Trophoblast cell (in vitro differentiated cells and primary cell): ENCODE results near the gene C5orf22.
A peak's percentile ranks its signal among the peaks of the same experiment; 100 is the strongest.

Source experiments
- DNase-seq, 2 donors: peaks; one replicate each; pipeline ENCODE4 v3.0.0-alpha.2; 2016
- H2AFZ ChIP-seq: 2 replicates; pipeline ENCODE4 v1.6.1; 2013; ENCODE audit warnings: low read length, moderate library complexity, mild to moderate bottlenecking; ENCODE audit not compliant: insufficient read depth, poor library complexity
- H2AK5ac ChIP-seq: 2 replicates; pipeline ENCODE4 v1.6.1; 2013; ENCODE audit warnings: mild to moderate bottlenecking, low read length
- H2BK120ac ChIP-seq: 2 replicates; pipeline ENCODE4 v1.6.1; 2013; ENCODE audit warnings: low read length, mild to moderate bottlenecking, moderate library complexity; ENCODE audit not compliant: insufficient read depth, poor library complexity
- H2BK12ac ChIP-seq: 2 replicates; pipeline ENCODE4 v1.6.1; 2013; ENCODE audit warnings: mild to moderate bottlenecking, low read length, moderate library complexity
- H2BK5ac ChIP-seq: 2 replicates; pipeline ENCODE4 v1.6.1; 2013; ENCODE audit warnings: low read length, low read depth, moderate library complexity, mild to moderate bottlenecking; ENCODE audit not compliant: poor library complexity
- H3K14ac ChIP-seq: 2 replicates; pipeline ENCODE4 v1.6.1; 2013; ENCODE audit warnings: mild to moderate bottlenecking, low read length
- H3K18ac ChIP-seq: 2 replicates; pipeline ENCODE4 v1.6.1; 2013; ENCODE audit warnings: mild to moderate bottlenecking, low read length
- H3K23ac ChIP-seq: 2 replicates; pipeline ENCODE4 v1.6.1; 2013; ENCODE audit warnings: low read length
- H3K27ac ChIP-seq: 2 replicates; pipeline ENCODE4 v1.5.1; 2013; ENCODE audit warnings: low read depth, mild to moderate bottlenecking, inconsistent platforms, low read length, moderate library complexity
- H3K27me3 ChIP-seq: 2 replicates; pipeline ENCODE4 v1.6.1; 2013; ENCODE audit warnings: inconsistent platforms, mild to moderate bottlenecking, low read length, moderate library complexity; ENCODE audit not compliant: insufficient read depth
- H3K36me3 ChIP-seq, 2 experiments: 1 replicate in 1 of 2; 2 replicates in 1 of 2; pipeline ENCODE4 v1.6.1; 2013; ENCODE audit warnings: low read length in 2 of 2, mild to moderate bottlenecking in 2 of 2, moderate library complexity in 1 of 2; ENCODE audit not compliant: insufficient read depth in 2 of 2, control insufficient read depth in 1 of 2
- H3K4ac ChIP-seq: 2 replicates; pipeline ENCODE4 v1.6.1; 2013; ENCODE audit warnings: low read depth, mild to moderate bottlenecking, low read length, moderate library complexity
- H3K4me1 ChIP-seq, 2 experiments: 1 replicate in 1 of 2; 2 replicates in 1 of 2; pipeline ENCODE4 v1.6.1; 2013; ENCODE audit warnings: low read length in 2 of 2, mild to moderate bottlenecking in 2 of 2, moderate library complexity in 1 of 2; ENCODE audit not compliant: insufficient read depth in 2 of 2, control insufficient read depth in 1 of 2
- H3K4me2 ChIP-seq: 2 replicates; pipeline ENCODE4 v1.6.1; 2013; ENCODE audit warnings: inconsistent platforms, mild to moderate bottlenecking, low read length, moderate library complexity
- H3K4me3 ChIP-seq: 2 replicates; pipeline ENCODE4 v1.5.1; 2013; ENCODE audit warnings: mild to moderate bottlenecking, low read depth, low read length, inconsistent platforms
- H3K79me1 ChIP-seq: one replicate; pipeline ENCODE4 v1.6.1; 2013; ENCODE audit warnings: low read length
- H3K79me2 ChIP-seq: 2 replicates; pipeline ENCODE4 v1.6.1; 2013; ENCODE audit warnings: low read length, mild to moderate bottlenecking; ENCODE audit not compliant: control insufficient read depth, insufficient read depth, poor library complexity
- H3K9ac ChIP-seq: 2 replicates; pipeline ENCODE4 v1.6.1; 2013; ENCODE audit warnings: mild to moderate bottlenecking, low read length
- H3K9me3 ChIP-seq: 2 replicates; pipeline ENCODE4 v1.6.1; 2013; ENCODE audit warnings: low read depth, mild to moderate bottlenecking, control low read depth, inconsistent platforms, low read length; ENCODE audit not compliant: insufficient read depth
- H4K12ac ChIP-seq: 2 replicates; pipeline ENCODE4 v1.6.1; 2013; ENCODE audit warnings: low read depth, mild to moderate bottlenecking, low read length, moderate library complexity
- H4K8ac ChIP-seq: 2 replicates; pipeline ENCODE4 v1.6.1; 2013; ENCODE audit warnings: low read depth, mild to moderate bottlenecking, low read length, moderate library complexity
- H4K91ac ChIP-seq: one replicate; pipeline ENCODE4 v1.6.1; 2013; ENCODE audit warnings: low read depth, mild to moderate bottlenecking, low read length, moderate library complexity
- WGBS: extraction: QIAGEN DNeasy Blood & Tissue Kit; methylation state at CpG from one replicate; pipeline ENCODE4 v1.1.7; 2013; ENCODE audit warnings: missing lambda C conversion rate; ENCODE audit not compliant: insufficient read length, insufficient coverage; ENCODE audit errors: extremely low coverage; 5-methylcytosine and 5-hydroxymethylcytosine counted together

Gene C5orf22

GRCh38 chr5:31574772-31575171 is 42.7 kb downstream of the C5orf22 start:
- Histone ChIP-seq H4K91ac (no peak overlapping the region), H3K4me3 (no peak overlapping the region)

GRCh38 chr5:31577438-31577837 is 45.3 kb downstream of the C5orf22 start:
- Histone ChIP-seq H4K8ac (no peak overlapping the region), H3K9me3 (no peaks in the 10 kb centered on the region), H3K4me1 (no peaks in the 10 kb centered on the region), H2BK12ac (no peak overlapping the region), H4K91ac (no peak overlapping the region), H3K4me3 (no peak overlapping the region), H2AK5ac (no peak overlapping the region), H3K18ac (no peak overlapping the region), H3K79me1 (no peaks in the 10 kb centered on the region), H4K12ac (no peak overlapping the region), H3K27ac (no peak overlapping the region), H3K4ac (no peak overlapping the region), H2AFZ (no peak overlapping the region), H3K79me2 (no peaks in the 10 kb centered on the region), H3K36me3 (no peaks in the 10 kb centered on the region), H3K4me2 (no peak overlapping the region), H3K9ac (no peak overlapping the region), H2BK5ac (no peak overlapping the region), H3K23ac (no peak overlapping the region), H2BK120ac (no peak overlapping the region), H3K27me3 (no peaks in the 10 kb centered on the region), H3K14ac (no peak overlapping the region)
- WGBS, result no CpG with 5 or more reads among the region's 3 CpGs
- no peak for DNase-seq

More at GRCh38 chr5:31574772-31575171, 42.7 kb downstream of the C5orf22 start:
- Histone ChIP-seq H2AK5ac (no peak overlapping the region), H3K4ac (no peak overlapping the region), H3K9me3 (no peaks in the 10 kb centered on the region), H3K36me3 (no peaks in the 10 kb centered on the region), H3K4me1 (no peaks in the 10 kb centered on the region), H2BK5ac (no peak overlapping the region), H3K27me3 (no peaks in the 10 kb centered on the region), H3K79me1 (no peaks in the 10 kb centered on the region), H3K4me2 (no peak overlapping the region), H2AFZ (no peak overlapping the region), H3K79me2 (no peaks in the 10 kb centered on the region), H3K18ac (no peak overlapping the region), H3K23ac (no peak overlapping the region), H3K9ac (no peak overlapping the region), H2BK12ac (no peak overlapping the region), H4K12ac (no peak overlapping the region), H3K14ac (no peak overlapping the region), H3K27ac (no peak overlapping the region), H2BK120ac (no peak overlapping the region), H4K8ac (no peak overlapping the region)
- peak in 1 of 2 donors; percentile 40 for DNase-seq
- WGBS, result no CpG with 5 or more reads among the region's 4 CpGs

- DNase-seq, result no peak
- H4K12ac ChIP-seq, result no peak overlapping the region
- no CpG with 5 or more reads among the region's 2 CpGs for WGBS
- H2BK5ac ChIP-seq, result no peak overlapping the region
- no peaks in the 10 kb centered on the region for H3K79me1 ChIP-seq
- no peak overlapping the region for H3K23ac ChIP-seq
- H3K4me1 ChIP-seq, result no peaks in the 10 kb centered on the region
- H2AK5ac ChIP-seq, result no peak overlapping the region
- H3K27ac ChIP-seq, result no peak overlapping the region
- no peak overlapping the region for H2BK12ac ChIP-seq
- H4K91ac ChIP-seq, result no peak overlapping the region
- no peaks in the 10 kb centered on the region for H3K79me2 ChIP-seq
- no peak overlapping the region for H3K4me3 ChIP-seq
- H3K36me3 ChIP-seq, result no peaks in the 10 kb centered on the region
- no peak overlapping the region for H3K14ac ChIP-seq
- no peak overlapping the region for H3K9ac ChIP-seq
- H3K4me2 ChIP-seq, result no peak overlapping the region
- H3K18ac ChIP-seq, result no peak overlapping the region
- no peak overlapping the region for H2AFZ ChIP-seq
- no peak overlapping the region for H2BK120ac ChIP-seq
- H4K8ac ChIP-seq, result no peak overlapping the region
- no peaks in the 10 kb centered on the region for H3K9me3 ChIP-seq
- no peaks in the 10 kb centered on the region for H3K27me3 ChIP-seq
- no peak overlapping the region for H3K4ac ChIP-seq
Measured at GRCh38 chr5:31579558-31579957, 47.5 kb downstream of the C5orf22 start.

- Histone ChIP-seq H4K8ac (no peak overlapping the region), H2BK5ac (no peak overlapping the region), H2BK12ac (no peak overlapping the region), H2BK120ac (no peak overlapping the region), H3K79me1 (no peaks in the 10 kb centered on the region), H3K4me2 (no peak overlapping the region), H3K14ac (no peak overlapping the region), H4K12ac (no peak overlapping the region), H3K4ac (no peak overlapping the region), H3K27ac (no peak overlapping the region), H3K79me2 (no peaks in the 10 kb centered on the region), H3K4me3 (no peak overlapping the region), H3K36me3 (no peaks in the 10 kb centered on the region), H2AFZ (no peak overlapping the region), H3K4me1 (no peaks in the 10 kb centered on the region), H4K91ac (no peak overlapping the region), H3K18ac (no peak overlapping the region), H3K9ac (no peak overlapping the region), H3K9me3 (no peaks in the 10 kb centered on the region), H2AK5ac (no peak overlapping the region), H3K23ac (no peak overlapping the region), H3K27me3 (no peaks in the 10 kb centered on the region)
- peak in 1 of 2 donors; percentile 72 for DNase-seq
- WGBS, result no CpG with 5 or more reads among the region's 3 CpGs
Measured at GRCh38 chr5:31581498-31582099, 49.5 kb downstream of the C5orf22 start.
